Transverse colon (tissue), 3 donors: ENCODE data around the gene TSPAN9.

ENCODE experiments used
- EP300 ChIP-seq: sonication (generic); formaldehyde crosslinking; IDR thresholded peaks from one replicate; pipeline ENCODE4 v1.6.1; 2017; ENCODE audit warnings: antibody characterized with exemption, low read depth
- POLR2AphosphoS5 ChIP-seq, 3 donors: sonication (generic); formaldehyde crosslinking; IDR thresholded peaks; one replicate each; pipeline ENCODE4 v1.6.1; 2016; ENCODE audit warnings: antibody characterized with exemption in 3 of 3

- TF ChIP-seq EP300: no peak
- no peak for TF ChIP-seq POLR2AphosphoS5 (IDR thresholded peaks at IDR 0.05)
Measured at GRCh38 chr12:3045989-3046388, 31.2 kb upstream of the TSPAN9 start.
